PC-9 (cell line): ENCODE data around the gene MAML3. TPM values are rescaled to one million over a fixed set of nuclear protein-coding genes. Genes with fewer than 3 reads are reported as not detected.

Experiments
- BruUV-seq: library from RNA; stranded (reverse); fragments of 400-500 nt; replicated peaks from 2 replicates; lab custom pipeline; 2021; lab: Mats Ljungman, UMichigan
- CTCF ChIA-PET: fragments of 300-600 bp; sonication (Branson Sonifier 250); formaldehyde crosslinking; loops from one replicate; lab custom pipeline; 2022; ENCODE audit warnings: antibody characterized with exemption; lab: Charles Lee
- POLR2A ChIA-PET: fragments of 300-600 bp; sonication (Branson Sonifier 250); formaldehyde crosslinking; loops from one replicate; lab custom pipeline; 2022; ENCODE audit warnings: antibody characterized with exemption; ENCODE audit not compliant: unreplicated experiment; lab: Charles Lee
- DNase-seq, 2 experiments: peaks; one replicate each; pipeline versions ENCODE4 v3.0.0 to v3.0.0-alpha.2; 2015 to 2022; ENCODE audit warnings: mixed read lengths in 1 of 2
- H2AFZ ChIP-seq: fragments of 200-600 bp; sonication (generic); 2 replicates; pipeline ENCODE4 v1.8.1; 2017; ENCODE audit warnings: antibody characterized with exemption
- H3F3A ChIP-seq: fragments of 200-600 bp; sonication (generic); 2 replicates; pipeline ENCODE4 v1.8.1; 2017; ENCODE audit warnings: antibody characterized with exemption, mild to moderate bottlenecking, low read depth; ENCODE audit not compliant: insufficient read depth
- H3K27ac ChIP-seq: fragments of 200-600 bp; sonication (generic); 2 replicates; pipeline ENCODE4 v1.6.1; 2016; ENCODE audit warnings: mixed run types
- H3K27me3 ChIP-seq: fragments of 200-600 bp; sonication (generic); 2 replicates; pipeline ENCODE4 v1.6.1; 2016; ENCODE audit warnings: low read depth, mixed run types; ENCODE audit not compliant: insufficient read depth
- H3K36me3 ChIP-seq: fragments of 200-600 bp; sonication (generic); 2 replicates; pipeline ENCODE4 v1.6.1; 2016; ENCODE audit warnings: low read depth, mixed run types
- H3K4me1 ChIP-seq: fragments of 200-600 bp; sonication (generic); replicated peaks from 2 replicates; pipeline ENCODE4 v1.6.1; 2016; ENCODE audit warnings: mixed run types; ENCODE audit not compliant: insufficient read depth
- H3K4me2 ChIP-seq: fragments of 200-600 bp; sonication (generic); 2 replicates; pipeline ENCODE4 v1.6.1; 2017; ENCODE audit warnings: mixed run types
- H3K4me3 ChIP-seq: fragments of 200-600 bp; sonication (generic); 2 replicates; pipeline ENCODE4 v1.6.1; 2016; ENCODE audit warnings: mixed run types
- H3K79me2 ChIP-seq: fragments of 200-600 bp; sonication (generic); 2 replicates; pipeline ENCODE4 v1.6.1; 2017; ENCODE audit warnings: low read depth, mixed run types
- H3K9me2 ChIP-seq: fragments of 200-600 bp; sonication (generic); 2 replicates; pipeline ENCODE4 v1.8.1; 2017; ENCODE audit warnings: mild to moderate bottlenecking; ENCODE audit not compliant: insufficient read depth
- H3K9me3 ChIP-seq: fragments of 200-600 bp; sonication (generic); 2 replicates; pipeline ENCODE4 v1.8.1; 2016; ENCODE audit warnings: low read depth; ENCODE audit not compliant: insufficient read depth
- H4K20me1 ChIP-seq: fragments of 200-600 bp; sonication (generic); 2 replicates; pipeline ENCODE4 v1.8.1; 2017; ENCODE audit not compliant: insufficient read depth
- EZH2 ChIP-seq: fragments of 200-600 bp; sonication (generic); IDR thresholded peaks from 2 replicates; pipeline ENCODE4 v1.8.0; 2017; ENCODE audit warnings: antibody characterized with exemption, low read depth
- intact Hi-C: fragments of 100-400 bp; cut with micrococcal nuclease; formaldehyde crosslinking; loops from one replicate; pipeline ENCODE4 v1.10.0; 2022; ENCODE audit not compliant: unreplicated experiment
- total RNA-seq: library from RNA; stranded (reverse); gene quantifications from 2 replicates; pipeline ENCODE4 v1.2.3, GENCODE V29; 2021
- TF ChIP-seq, protein P1 (sequence below): fragments of 200-600 bp; sonication (generic); conservative IDR thresholded peaks from 2 replicates; pipeline ENCODE4 v1.6.1; 2017; ENCODE audit warnings: mixed run types, antibody characterized with exemption, mild to moderate bottlenecking, moderate library complexity

Gene MAML3
- total RNA-seq, 1 experiment from 2014 or later, result 15.2 TPM

DNA sequence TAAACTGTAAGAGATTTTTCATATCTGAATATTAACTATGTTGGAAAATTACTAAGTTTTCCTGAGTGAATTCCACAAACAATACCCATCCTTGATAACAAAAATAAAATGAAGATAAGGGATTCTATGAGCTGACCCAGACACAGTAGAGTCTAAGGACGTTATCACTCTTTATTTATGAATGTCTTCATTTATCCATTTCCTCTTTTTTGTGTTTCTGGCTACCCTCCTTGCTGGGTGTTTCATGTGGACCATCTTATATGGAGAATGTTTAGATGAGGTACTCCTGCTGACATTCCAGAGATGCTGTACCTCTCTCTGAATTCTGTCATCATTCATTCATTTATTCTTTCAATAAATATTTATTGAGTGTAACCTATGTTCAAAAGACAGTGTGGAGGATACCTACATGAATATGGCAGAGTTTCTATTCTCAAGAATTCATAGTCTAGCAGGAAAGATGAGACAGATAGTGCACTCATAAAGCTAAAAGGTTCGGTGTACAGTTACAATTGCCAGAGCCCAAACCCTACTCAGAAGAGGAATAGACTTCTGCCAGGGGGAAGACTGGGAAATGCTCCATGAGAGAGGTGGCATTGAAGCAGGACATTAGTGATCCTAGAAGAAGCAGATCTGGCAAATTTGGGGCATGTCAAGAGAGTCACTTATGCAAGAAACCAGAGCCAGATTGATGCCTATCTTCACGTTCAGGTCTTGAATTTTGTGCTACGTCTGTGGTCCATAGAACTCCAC, 195.8 kb downstream of the MAML3 start:
- Histone ChIP-seq H3K4me2 (no peak overlapping the region), H3K27me3 (no peaks in the 10 kb centered on the region), H3K9me3 (no peaks in the 10 kb centered on the region), H2AFZ (no peak overlapping the region), H3K36me3 (no peaks in the 10 kb centered on the region), H4K20me1 (no peaks in the 10 kb centered on the region), H3K4me1 (no peaks in the 10 kb centered on the region), H3K27ac (no peak overlapping the region), H3F3A (no peaks in the 10 kb centered on the region), H3K4me3 (no peak overlapping the region), H3K79me2 (no peaks in the 10 kb centered on the region; the same call in 1 of the 2 replicates), H3K9me2 (no peaks in the 10 kb centered on the region)
- BruUV-seq, result no TSS peak
- POLR2A ChIA-PET, result no interaction called here
- TF ChIP-seq, protein P1, sequence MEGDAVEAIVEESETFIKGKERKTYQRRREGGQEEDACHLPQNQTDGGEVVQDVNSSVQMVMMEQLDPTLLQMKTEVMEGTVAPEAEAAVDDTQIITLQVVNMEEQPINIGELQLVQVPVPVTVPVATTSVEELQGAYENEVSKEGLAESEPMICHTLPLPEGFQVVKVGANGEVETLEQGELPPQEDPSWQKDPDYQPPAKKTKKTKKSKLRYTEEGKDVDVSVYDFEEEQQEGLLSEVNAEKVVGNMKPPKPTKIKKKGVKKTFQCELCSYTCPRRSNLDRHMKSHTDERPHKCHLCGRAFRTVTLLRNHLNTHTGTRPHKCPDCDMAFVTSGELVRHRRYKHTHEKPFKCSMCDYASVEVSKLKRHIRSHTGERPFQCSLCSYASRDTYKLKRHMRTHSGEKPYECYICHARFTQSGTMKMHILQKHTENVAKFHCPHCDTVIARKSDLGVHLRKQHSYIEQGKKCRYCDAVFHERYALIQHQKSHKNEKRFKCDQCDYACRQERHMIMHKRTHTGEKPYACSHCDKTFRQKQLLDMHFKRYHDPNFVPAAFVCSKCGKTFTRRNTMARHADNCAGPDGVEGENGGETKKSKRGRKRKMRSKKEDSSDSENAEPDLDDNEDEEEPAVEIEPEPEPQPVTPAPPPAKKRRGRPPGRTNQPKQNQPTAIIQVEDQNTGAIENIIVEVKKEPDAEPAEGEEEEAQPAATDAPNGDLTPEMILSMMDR, result no peak
- no peak for TF ChIP-seq EZH2
- CTCF ChIA-PET, result no interaction called here
- no peak for DNase-seq
- intact Hi-C loops, result no loop called here

DNA sequence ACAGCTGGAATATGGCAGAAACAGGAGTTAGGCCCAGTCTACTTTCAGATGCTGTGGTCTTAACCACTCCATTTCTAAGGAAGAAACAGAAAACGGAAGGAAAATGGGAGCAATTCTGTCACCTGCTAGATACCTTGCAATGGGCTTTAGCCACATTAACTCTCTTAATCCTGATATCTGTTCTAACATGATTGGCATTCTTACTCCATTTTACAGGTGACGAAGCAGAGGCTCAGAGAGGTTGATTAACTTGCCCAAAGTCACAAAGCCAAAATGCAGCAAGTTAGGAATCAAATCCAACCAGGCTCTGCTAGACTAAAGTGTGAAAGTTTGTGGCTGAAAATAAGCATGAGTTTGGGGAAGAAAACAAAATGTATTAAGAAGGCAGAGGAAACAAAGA, 196.9 kb downstream of the MAML3 start:
- POLR2A ChIA-PET, result no interaction called here
- no peak overlapping the region for H3K27ac ChIP-seq
- H3K4me1 ChIP-seq, result no peaks in the 10 kb centered on the region
- CTCF ChIA-PET, result no interaction called here
- H4K20me1 ChIP-seq, result no peaks in the 10 kb centered on the region
- H3K36me3 ChIP-seq, result no peaks in the 10 kb centered on the region
- intact Hi-C loops, result no loop called here
- no peaks in the 10 kb centered on the region for H3K9me3 ChIP-seq
- TF ChIP-seq, protein P1, result no peak
- no peak for TF ChIP-seq EZH2
- H3K4me3 ChIP-seq, result no peak overlapping the region
- H2AFZ ChIP-seq, result no peak overlapping the region
- no peak overlapping the region for H3K4me2 ChIP-seq
- DNase-seq, result no peak
- no peaks in the 10 kb centered on the region for H3K9me2 ChIP-seq
- H3F3A ChIP-seq, result no peaks in the 10 kb centered on the region
- H3K79me2 ChIP-seq, result no peaks in the 10 kb centered on the region; the same call in 1 of the 2 replicates
- BruUV-seq, result no TSS peak
- no peaks in the 10 kb centered on the region for H3K27me3 ChIP-seq

DNA sequence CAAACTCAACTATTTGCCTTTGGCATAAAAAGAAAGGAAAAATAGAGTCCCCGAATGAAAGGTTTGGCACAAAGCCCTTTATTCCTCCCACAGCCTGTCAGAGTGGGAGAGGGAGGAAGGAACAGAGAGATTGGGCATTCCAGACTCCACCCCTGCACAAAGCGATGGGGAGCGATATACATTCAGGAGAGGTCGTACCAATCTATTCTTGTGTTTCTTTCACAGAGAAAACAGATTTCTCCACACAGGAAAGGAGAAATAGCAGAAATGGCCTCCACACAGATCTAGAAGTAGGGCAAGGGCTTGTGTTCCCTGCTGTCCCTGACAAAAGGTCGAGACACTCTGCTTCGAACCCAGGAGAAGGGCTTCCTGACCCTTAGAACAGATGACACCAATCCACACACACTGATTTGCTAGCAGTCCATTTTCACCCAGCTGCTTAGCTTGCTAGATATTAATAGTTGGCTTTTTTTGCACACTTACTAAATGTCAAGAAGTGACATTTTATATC, 197.4 kb downstream of the MAML3 start:
- no peak for DNase-seq
- ChIA-PET CTCF (no interaction called here), POLR2A (no interaction called here)
- intact Hi-C loops, result no loop called here
- BruUV-seq, result no TSS peak
- Histone ChIP-seq H3K79me2 (no peaks in the 10 kb centered on the region; the same call in 1 of the 2 replicates), H3K36me3 (no peaks in the 10 kb centered on the region), H4K20me1 (no peaks in the 10 kb centered on the region), H3F3A (no peaks in the 10 kb centered on the region), H3K27me3 (no peaks in the 10 kb centered on the region), H3K9me2 (no peaks in the 10 kb centered on the region), H3K4me1 (no peaks in the 10 kb centered on the region), H3K4me2 (no peak overlapping the region), H2AFZ (no peak overlapping the region), H3K9me3 (no peaks in the 10 kb centered on the region), H3K4me3 (no peak overlapping the region), H3K27ac (no peak overlapping the region)
- TF ChIP-seq, protein P1, result no peak
